WERI-Rb-1 (cell line): ENCODE results near the gene LYZL2.
"Not testable (repeated sequence)": the region's sequence is repeated elsewhere in the genome, so short reads cannot be mapped to it uniquely, and the experiment has no call there.

ENCODE experiments used
- DNase-seq: peaks from one replicate; pipeline ENCODE4 v3.0.0-alpha.2; 2020
- H3K27ac ChIP-seq: fragments of 250-450 bp; sonication (Bioruptor Pico); 2 replicates; pipeline ENCODE4 v1.5.1; 2020; ENCODE audit warnings: mild to moderate bottlenecking, moderate library complexity
- H3K27me3 ChIP-seq: fragments of 250-450 bp; sonication (Bioruptor Pico); 2 replicates; pipeline ENCODE4 v1.5.1; 2021; ENCODE audit warnings: mild to moderate bottlenecking, low read depth, moderate library complexity; ENCODE audit not compliant: insufficient read depth, severe bottlenecking
- H3K36me3 ChIP-seq: fragments of 250-450 bp; sonication (Bioruptor Pico); 2 replicates; pipeline ENCODE4 v1.5.1; 2020; ENCODE audit warnings: mild to moderate bottlenecking, moderate library complexity
- H3K4me3 ChIP-seq: 2 replicates; pipeline ENCODE4 v1.5.1; 2011; ENCODE audit warnings: low read depth, mild to moderate bottlenecking, control low read depth, low read length
- H3K9me3 ChIP-seq: fragments of 250-450 bp; sonication (Bioruptor Pico); 2 replicates; pipeline ENCODE4 v1.5.1; 2021; ENCODE audit warnings: mild to moderate bottlenecking, moderate library complexity; ENCODE audit not compliant: severe bottlenecking
- TF ChIP-seq, protein P1 (sequence below): IDR thresholded peaks from 2 replicates; pipeline ENCODE4 v1.5.1; 2011; ENCODE audit warnings: low read depth, mild to moderate bottlenecking, control low read depth, inconsistent platforms, low read length

The LYZL2 gene

DNA sequence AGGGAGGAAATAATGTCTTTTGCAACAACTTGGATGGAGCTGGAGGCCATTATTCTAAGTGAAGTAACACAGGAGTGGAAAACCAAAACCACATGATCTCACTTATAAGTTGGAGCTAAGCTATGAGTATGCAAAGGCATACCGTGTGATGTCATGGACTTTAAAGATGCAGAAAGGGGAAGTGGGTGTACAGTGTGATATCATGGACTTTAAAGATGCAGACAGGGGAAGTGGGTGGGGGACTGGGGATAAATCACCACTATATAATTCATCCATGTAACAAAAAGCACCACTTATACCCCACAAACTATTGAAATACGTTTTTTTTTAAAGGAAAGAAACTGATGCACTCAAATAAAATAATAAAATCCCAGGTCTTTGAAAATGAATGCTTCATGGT is 29.5 kb downstream of the LYZL2 start:
- DNase-seq: no peak
- no peaks in the 10 kb centered on the region for H3K36me3 ChIP-seq

DNA sequence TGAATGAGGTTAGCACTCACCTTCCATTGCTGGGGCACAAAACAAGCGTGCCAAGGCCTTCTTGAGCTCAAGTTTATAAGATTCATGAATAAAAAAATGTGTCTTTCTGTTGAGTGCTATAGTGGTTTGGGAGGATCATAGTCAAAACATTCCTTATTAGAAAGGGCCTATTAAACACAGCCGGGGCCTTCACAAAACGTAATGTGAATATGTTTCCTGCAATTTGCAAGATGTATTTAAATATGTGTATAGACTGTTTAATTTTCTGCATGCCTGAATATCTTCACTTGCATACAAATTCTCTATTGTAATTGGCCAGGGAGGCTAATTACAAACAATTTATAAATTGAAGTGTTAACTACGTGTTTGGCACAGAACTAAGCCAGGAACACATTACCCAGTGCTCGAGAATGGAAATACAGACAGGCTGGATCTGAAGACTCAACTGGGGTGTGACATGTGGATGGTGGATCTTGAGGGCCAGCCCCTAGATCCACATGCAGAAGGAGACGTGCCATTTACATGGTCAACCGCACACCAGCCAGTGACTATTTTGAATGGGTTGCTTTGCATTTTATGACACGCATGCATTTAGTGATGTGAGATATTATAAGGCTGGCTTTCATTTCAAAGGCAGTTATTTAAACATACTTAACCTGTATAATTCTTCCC is 31.3 kb downstream of the LYZL2 start:
- DNase-seq: no peak
- TF ChIP-seq, protein P1, sequence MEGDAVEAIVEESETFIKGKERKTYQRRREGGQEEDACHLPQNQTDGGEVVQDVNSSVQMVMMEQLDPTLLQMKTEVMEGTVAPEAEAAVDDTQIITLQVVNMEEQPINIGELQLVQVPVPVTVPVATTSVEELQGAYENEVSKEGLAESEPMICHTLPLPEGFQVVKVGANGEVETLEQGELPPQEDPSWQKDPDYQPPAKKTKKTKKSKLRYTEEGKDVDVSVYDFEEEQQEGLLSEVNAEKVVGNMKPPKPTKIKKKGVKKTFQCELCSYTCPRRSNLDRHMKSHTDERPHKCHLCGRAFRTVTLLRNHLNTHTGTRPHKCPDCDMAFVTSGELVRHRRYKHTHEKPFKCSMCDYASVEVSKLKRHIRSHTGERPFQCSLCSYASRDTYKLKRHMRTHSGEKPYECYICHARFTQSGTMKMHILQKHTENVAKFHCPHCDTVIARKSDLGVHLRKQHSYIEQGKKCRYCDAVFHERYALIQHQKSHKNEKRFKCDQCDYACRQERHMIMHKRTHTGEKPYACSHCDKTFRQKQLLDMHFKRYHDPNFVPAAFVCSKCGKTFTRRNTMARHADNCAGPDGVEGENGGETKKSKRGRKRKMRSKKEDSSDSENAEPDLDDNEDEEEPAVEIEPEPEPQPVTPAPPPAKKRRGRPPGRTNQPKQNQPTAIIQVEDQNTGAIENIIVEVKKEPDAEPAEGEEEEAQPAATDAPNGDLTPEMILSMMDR: no peak
- H3K4me3 ChIP-seq: no peak overlapping the region
- H3K27me3 ChIP-seq: no peaks in the 10 kb centered on the region
- H3K9me3 ChIP-seq: no peaks in the 10 kb centered on the region
- no peaks in the 10 kb centered on the region for H3K36me3 ChIP-seq
- H3K27ac ChIP-seq: no peak overlapping the region

More for the DNA sequence above, 29.5 kb downstream of the LYZL2 start:
- Histone ChIP-seq H3K27me3 (no peaks in the 10 kb centered on the region), H3K27ac (no peak overlapping the region), H3K4me3 (no peak overlapping the region), H3K9me3 (no peaks in the 10 kb centered on the region)
- TF ChIP-seq, protein P1: no peak

DNA sequence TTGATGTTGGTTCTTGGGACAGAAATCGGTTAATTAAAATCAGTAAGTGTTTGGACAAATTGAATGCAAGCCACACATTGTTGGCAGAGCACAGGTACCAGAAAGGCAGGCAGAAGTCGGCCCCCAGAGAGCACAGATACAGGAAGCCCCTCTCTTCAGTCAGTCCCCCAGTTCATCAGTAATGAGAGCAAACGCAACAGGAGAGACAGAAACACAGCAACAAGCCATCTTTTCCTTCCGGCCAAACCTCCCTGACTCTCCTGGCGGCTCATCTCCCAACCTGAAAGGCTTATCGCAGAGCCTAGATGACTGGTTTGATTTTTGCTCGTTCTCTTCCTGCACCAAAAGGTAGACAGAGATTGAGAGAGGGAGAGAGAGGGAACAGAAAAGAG is 32.1 kb downstream of the LYZL2 start:
- H3K9me3 ChIP-seq, H3K27me3 ChIP-seq, H3K27ac ChIP-seq, DNase-seq, H3K36me3 ChIP-seq, H3K4me3 ChIP-seq: not testable (repeated sequence)

DNA sequence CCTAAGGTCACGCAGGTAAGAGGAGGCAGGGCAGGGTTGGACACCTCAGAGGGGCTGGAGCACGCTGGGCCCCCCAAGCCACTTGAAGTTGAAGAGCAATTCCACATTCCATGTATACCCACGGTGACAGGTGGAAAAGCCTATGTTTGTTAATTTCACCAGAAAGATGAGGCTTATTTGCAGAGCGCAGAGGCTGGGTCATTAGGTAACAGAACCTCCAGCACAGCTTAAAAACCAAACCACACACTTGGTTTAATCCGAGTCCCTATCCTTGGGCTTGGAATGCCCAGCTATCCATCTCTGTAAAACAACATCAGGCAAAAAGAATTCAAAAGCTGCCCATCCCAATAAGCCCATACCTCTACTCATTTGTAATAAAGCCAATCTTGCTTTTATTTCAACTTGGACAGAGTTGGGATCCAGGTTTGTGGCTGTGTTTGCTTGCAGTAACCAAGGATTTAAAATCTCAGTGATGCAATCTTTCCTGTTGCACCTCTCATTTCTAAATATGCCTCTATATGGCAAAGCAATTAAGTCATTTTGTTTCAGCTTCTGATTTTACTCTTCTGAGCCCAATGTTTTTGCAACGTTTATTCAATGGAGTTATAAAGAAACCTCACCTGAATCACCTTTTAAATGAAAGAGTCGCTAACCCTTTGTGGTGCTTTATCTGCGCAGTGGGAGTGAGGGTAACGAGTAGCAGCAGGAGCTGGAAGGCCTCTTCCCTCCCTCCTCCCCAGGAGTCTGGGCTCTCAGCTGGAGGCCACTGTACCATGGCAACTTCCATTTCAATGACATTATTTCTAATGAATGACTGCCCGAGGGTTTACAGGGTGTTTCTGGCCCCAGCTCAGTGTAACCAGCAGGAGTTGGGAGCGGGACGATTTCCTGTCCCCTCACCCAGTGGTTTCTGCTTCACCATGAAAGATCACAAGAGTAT is 32.8 kb downstream of the LYZL2 start:
- H3K36me3 ChIP-seq, DNase-seq, H3K27me3 ChIP-seq, H3K27ac ChIP-seq, H3K4me3 ChIP-seq, H3K9me3 ChIP-seq: not testable (repeated sequence)

DNA sequence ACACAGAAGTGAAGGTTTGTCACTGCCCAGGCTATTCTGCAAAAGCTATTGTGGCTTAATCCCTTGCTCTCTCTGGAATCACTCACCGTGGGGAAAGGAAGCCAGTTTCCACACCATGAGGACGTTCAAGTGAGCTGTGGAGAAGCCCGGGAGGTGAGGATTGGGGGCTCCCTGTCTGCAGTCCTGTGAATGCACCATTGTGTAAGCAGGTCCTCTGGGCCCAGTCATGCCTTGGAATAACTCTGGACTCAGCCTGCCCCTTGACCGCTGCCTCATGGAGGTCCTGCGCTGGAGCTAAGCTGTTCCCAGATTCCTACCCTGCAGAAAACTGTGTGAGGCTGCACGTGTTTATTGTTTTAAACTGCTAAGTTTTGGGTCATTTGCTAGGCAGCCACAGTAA is 33.5 kb downstream of the LYZL2 start:
- no peaks in the 10 kb centered on the region for H3K36me3 ChIP-seq
- TF ChIP-seq, protein P1: no peak
- no peak for DNase-seq
- H3K4me3 ChIP-seq: no peak overlapping the region
- H3K27me3 ChIP-seq: no peaks in the 10 kb centered on the region
- H3K9me3 ChIP-seq: no peaks in the 10 kb centered on the region
- H3K27ac ChIP-seq: no peak overlapping the region

DNA sequence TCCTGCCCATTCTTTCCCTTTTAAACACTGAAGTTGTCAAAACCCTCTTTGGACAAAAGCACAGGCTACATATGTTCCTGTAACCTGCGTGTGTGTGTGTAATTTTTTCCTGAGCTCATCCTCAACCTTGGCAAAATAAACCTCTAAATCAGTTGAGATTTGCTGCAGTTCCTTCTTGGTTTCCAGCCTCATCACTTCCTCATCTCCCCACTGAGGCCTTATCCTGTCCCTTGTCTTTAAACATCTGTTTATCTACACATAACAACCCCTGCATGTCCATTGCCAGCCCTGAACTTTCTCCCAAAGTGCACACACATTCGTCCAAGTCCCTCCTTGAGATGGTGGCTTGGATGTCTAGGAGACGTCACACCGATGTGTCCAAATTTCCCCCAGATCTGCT is 35.5 kb downstream of the LYZL2 start:
- H3K4me3 ChIP-seq: no peak overlapping the region
- TF ChIP-seq, protein P1: no peak
- H3K27me3 ChIP-seq: no peaks in the 10 kb centered on the region
- H3K27ac ChIP-seq: no peak overlapping the region
- no peak for DNase-seq
- H3K36me3 ChIP-seq: no peaks in the 10 kb centered on the region
- H3K9me3 ChIP-seq: no peaks in the 10 kb centered on the region

DNA sequence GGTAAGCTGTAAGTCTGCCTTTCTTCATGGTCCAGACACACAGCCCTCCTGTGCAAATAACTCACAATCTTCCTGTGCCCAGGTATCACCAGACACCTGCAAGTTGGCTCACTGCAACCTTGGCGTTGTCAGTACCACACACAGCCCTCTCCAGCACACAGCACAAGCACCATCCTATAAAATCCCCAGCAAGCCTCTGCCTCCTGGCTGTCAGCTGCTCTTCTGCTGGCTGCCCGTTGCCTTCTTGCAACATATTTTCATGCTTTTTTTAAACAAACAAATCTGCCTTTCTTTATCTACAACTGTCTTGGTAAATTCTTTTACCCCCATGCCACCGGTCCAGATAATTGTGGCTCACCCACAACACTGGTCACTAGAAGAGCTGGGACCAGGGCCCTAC is 36.8 kb downstream of the LYZL2 start:
- not testable (repeated sequence) for H3K9me3 ChIP-seq, DNase-seq, H3K27ac ChIP-seq, H3K4me3 ChIP-seq, H3K36me3 ChIP-seq, H3K27me3 ChIP-seq
